Nephron progenitor cell (in vitro differentiated cells): ENCODE measurements around the gene MAGEA2B.
"Not testable (repeated sequence)": the region's sequence is repeated elsewhere in the genome, so short reads cannot be mapped to it uniquely, and the experiment has no call there.

Source experiments
- DNase-seq: peaks from one replicate; pipeline ENCODE4 v3.0.0; 2021
- H3K27ac Mint-ChIP-seq: 2 replicates; pipeline ENCODE4 v1.8.0; 2021; ENCODE audit warnings: mild to moderate bottlenecking, moderate library complexity, mixed read lengths
- H3K27me3 Mint-ChIP-seq: 2 replicates; pipeline ENCODE4 v1.8.0; 2021; ENCODE audit warnings: mild to moderate bottlenecking, low read depth, mixed read lengths; ENCODE audit not compliant: poor library complexity
- H3K36me3 Mint-ChIP-seq: 2 replicates; pipeline ENCODE4 v1.8.0; 2021; ENCODE audit warnings: low read depth, mixed read lengths
- H3K4me1 Mint-ChIP-seq: 2 replicates; pipeline ENCODE4 v1.8.0; 2021; ENCODE audit warnings: mixed read lengths
- H3K4me3 Mint-ChIP-seq: 2 replicates; pipeline ENCODE4 v1.8.0; 2021; ENCODE audit warnings: mild to moderate bottlenecking, moderate library complexity, mixed read lengths
- H3K9me3 Mint-ChIP-seq: 2 replicates; pipeline ENCODE4 v1.8.0; 2021; ENCODE audit warnings: mild to moderate bottlenecking, moderate library complexity, mixed read lengths
- CTCF ChIP-seq: fragments of 200-600 bp; sonication (generic); IDR thresholded peaks from 2 replicates; pipeline ENCODE4 v1.5.0; 2021; ENCODE audit warnings: antibody characterized with exemption

The MAGEA2B gene

DNA sequence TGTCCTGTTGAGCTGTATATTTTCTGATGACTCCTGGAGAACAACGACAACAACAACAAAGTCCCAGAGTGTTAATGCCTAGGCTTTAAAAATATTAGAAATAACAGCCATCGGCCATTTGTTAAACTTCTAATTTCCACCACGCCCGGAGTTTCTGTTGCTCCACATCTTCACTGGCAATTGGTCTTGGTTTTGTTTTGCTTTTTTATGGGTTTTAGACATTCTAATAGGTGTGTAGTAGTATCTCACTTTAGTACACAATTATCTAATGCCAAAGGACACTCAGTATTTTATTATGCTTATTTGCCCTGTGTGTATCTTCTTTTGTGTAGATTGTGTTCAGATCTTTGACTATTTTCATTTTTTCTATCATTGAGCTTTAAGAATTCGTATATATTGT, 24.1 kb downstream of the MAGEA2B start:
- H3K9me3 Mint-ChIP-seq: peaks cover 61% of the 10 kb centered on the region
- H3K36me3 Mint-ChIP-seq: no peaks in the 10 kb centered on the region
- no peaks in the 10 kb centered on the region for H3K4me1 Mint-ChIP-seq
- DNase-seq: no peak
- H3K27ac Mint-ChIP-seq: no peak overlapping the region
- TF ChIP-seq CTCF: no peak
- peaks cover 14% of the 10 kb centered on the region for H3K27me3 Mint-ChIP-seq
- H3K4me3 Mint-ChIP-seq: no peak overlapping the region

- not testable (repeated sequence) for H3K4me3 Mint-ChIP-seq, H3K4me1 Mint-ChIP-seq, H3K9me3 Mint-ChIP-seq, DNase-seq, H3K36me3 Mint-ChIP-seq, H3K27me3 Mint-ChIP-seq, H3K27ac Mint-ChIP-seq
These were observed 39.5 kb downstream of the MAGEA2B start, which contains the start of gene MAGEA2 for GRCh38 chrX:152753686-152754650. TSS of gene MAGEA2 (minus strand) at chrX:152753842. CDS start at chrX:152751363, 2,479 bp downstream.

DNA sequence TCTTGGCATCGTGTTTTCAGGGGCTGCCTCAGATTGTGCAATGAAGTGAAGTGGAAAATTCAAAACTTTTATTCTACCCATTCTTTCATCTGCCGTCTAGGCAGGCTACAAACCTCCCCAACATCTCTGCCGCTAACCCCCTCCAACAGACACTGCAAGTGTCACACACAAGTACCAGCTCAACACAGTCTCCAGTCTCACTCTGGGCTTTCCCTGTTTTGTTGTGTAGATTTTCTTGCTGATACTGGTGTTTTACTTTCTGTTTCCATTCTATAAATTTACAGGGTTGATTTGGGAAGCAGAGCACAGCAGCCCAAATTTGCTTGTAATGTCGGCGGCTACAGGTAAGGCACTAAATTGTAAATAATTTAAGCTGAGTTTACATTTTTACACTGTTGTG, 40.4 kb downstream of the MAGEA2B start:
- not testable (repeated sequence) for DNase-seq, H3K36me3 Mint-ChIP-seq, H3K9me3 Mint-ChIP-seq, H3K4me1 Mint-ChIP-seq, H3K4me3 Mint-ChIP-seq, H3K27ac Mint-ChIP-seq, H3K27me3 Mint-ChIP-seq

DNA sequence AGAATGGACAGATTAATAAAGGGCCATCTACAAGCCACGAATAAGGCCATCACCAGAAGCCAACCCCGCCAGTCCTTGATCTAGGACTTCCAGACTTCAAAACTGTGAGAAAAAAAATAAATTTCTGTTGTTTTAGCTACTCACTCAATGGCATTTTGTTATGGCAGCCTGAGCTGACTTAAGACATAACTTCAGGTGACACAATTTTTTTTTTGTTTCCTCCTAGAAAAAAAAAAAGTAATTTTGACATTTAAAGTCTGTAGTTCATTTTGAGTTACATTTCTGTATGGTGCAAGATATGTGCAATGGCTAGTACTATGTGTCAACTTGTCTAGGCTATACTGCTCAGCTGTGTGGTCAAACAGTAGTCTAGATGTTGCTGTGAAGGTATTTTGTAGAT, 44.5 kb downstream of the MAGEA2B start, which contains the start of gene CSAG3:
Gene CSAG3, plus strand, starts transcription at position 301 of the 400 bp plus-strand sequence.
- H3K36me3 Mint-ChIP-seq, H3K27me3 Mint-ChIP-seq, DNase-seq, H3K4me1 Mint-ChIP-seq, H3K27ac Mint-ChIP-seq, H3K4me3 Mint-ChIP-seq, H3K9me3 Mint-ChIP-seq: not testable (repeated sequence)

DNA sequence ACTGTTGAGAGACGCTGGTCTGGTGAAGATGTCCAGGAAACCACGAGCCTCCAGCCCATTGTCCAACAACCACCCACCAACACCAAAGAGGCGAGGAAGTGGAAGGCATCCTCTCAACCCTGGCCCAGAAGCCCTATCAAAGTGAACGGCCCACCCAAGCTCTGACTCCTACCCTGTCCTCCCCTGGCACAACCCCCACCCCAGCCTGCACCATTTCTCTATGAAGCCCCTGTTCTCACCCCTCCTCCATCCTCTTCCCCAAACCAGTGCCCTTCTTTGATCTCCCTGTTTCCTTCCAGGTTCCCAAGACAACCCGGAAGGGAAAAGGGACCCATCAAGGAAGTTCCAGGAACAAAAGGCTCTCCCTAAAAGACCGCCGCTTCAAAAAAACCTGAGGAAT, 45.1 kb downstream of the MAGEA2B start:
- not testable (repeated sequence) for DNase-seq, H3K27ac Mint-ChIP-seq, H3K9me3 Mint-ChIP-seq, H3K36me3 Mint-ChIP-seq, H3K27me3 Mint-ChIP-seq, H3K4me1 Mint-ChIP-seq, H3K4me3 Mint-ChIP-seq

DNA sequence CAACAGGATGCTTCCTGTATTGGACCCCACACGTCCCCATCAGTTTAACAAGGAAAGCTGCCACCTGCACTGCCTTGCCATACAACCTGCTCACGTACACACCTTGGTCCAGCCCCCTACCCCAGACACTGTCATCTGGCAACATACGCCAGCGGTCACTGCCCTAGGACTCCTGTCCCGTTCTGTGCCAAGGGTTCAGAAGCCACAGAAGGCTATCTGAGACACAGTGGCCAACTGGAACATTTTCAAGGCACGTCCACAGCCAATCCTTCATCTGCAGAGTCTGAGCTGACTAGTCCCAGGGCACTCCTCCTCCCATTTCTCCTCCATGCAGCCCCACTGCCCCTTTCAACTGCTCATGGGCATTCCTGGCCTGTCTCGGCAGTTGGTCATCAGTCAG, 47.2 kb downstream of the MAGEA2B start:
- H3K4me1 Mint-ChIP-seq, H3K27ac Mint-ChIP-seq, H3K9me3 Mint-ChIP-seq, DNase-seq, H3K36me3 Mint-ChIP-seq, H3K27me3 Mint-ChIP-seq, H3K4me3 Mint-ChIP-seq: not testable (repeated sequence)

DNA sequence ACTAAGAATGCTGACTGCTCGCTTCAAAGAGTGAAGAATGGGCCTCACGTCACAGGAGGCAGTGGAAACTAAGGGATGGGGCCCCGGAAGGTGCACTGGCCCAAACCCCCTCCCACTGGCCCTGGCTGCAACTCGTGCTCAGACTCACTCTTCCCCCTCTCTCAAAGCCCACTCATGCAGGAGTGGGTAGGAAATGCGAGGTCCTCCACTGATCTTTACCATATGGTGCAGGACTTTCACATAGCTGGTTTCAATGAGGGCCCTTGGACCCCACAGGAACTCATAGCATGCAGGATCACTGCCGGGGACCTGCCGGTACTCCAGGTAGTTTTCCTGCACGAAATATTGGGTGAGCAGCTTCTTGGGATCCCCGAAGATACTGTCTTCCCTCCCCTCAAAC, 52.1 kb downstream of the MAGEA2B start:
- not testable (repeated sequence) for H3K27me3 Mint-ChIP-seq, H3K4me1 Mint-ChIP-seq, H3K9me3 Mint-ChIP-seq, H3K4me3 Mint-ChIP-seq, H3K36me3 Mint-ChIP-seq, H3K27ac Mint-ChIP-seq, DNase-seq
